ENCODE measurements around the gene SYF2.

SYF2 gene

GRCh38 chr1:25182629-25183028 lies 49.7 kb downstream of the SYF2 start:
- DNase-seq: no peak

- no peak for DNase-seq
Observed at GRCh38 chr1:25180996-25181395, 51.3 kb downstream of the SYF2 start.

GRCh38 chr1:25178917-25179561 lies 53.3 kb downstream of the SYF2 start:
- no peak for DNase-seq

GRCh38 chr1:25174730-25175612 lies 57.3 kb downstream of the SYF2 start:
- DNase-seq: no peak

GRCh38 chr1:25174363-25174729 lies 58.0 kb downstream of the SYF2 start:
- DNase-seq: no peak

GRCh38 chr1:25173809-25174340 lies 58.4 kb downstream of the SYF2 start:
- no peak for DNase-seq

Data from activated CD4-positive, CD25-positive, alpha-beta regulatory T cell (primary cell).